ENCODE measurements around the gene TPP1. TPM values are rescaled to one million over a fixed set of nuclear protein-coding genes. Genes with fewer than 3 reads are reported as not detected.

TPP1 gene
- 116 and 121 TPM in 2 replicates for polyA plus RNA-seq (2013)

DNA sequence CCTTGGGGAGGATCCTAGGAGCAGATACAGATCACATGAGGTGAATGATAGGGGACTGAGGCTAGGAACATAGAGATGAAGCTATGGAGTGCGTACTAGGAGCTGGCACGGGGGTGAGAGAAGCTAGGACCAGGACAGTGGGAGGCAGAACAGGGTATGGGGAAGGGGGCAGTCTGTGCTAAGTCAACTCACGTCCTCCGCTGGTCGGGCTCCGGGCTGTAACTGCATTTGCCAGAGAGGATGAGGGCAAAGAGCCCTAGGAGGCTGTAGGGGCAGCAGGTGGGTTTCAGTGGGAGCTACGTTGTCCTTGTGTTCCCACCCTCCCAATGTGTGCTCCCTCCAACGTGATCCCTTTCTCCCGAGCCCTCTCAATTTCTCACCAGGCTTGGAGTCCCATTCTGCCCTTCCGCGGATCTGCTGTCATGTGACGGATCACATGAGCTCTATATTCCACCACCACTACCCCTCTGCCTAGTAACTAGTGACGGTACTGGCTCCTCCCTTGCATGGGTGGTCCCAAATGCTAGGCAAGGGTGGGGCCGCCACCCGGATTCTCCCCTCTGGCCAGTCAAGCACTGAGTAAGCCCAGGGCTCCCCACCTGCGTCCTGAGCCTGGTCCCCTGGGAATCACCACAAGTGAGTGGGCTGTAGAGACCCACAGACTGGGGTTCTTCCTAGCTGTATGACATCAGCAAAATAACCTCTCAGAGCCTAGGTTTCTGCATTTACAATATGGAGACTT lies at the start of gene TPP1:
Gene TPP1, minus strand, starts transcription at position 419 of the 742 bp plus-strand sequence. Its CDS starts 22 bp downstream, at position 397.
- peaks cover 0 to 20% of the 10 kb centered on the region in 2 experiments for H3K36me3 ChIP-seq (ENCODE audit: control insufficient read depth in 1 of 2, insufficient read depth in 2 of 2, low read length in 2 of 2)
- H3K4me2 ChIP-seq (ENCODE audit: low read length), result peak within 1 kb of the TSS; percentile 91
- H3K18ac ChIP-seq (ENCODE audit: low read length), result peak within 1 kb of the TSS; percentile 4
- H3K79me2 ChIP-seq (ENCODE audit: control insufficient read depth, insufficient read depth, low read length, poor library complexity), result peaks cover 3% of the 10 kb centered on the region
- H4K8ac ChIP-seq (ENCODE audit: low read depth, low read length), result peak within 1 kb of the TSS; percentile 68
- H3K27ac ChIP-seq (ENCODE audit: low read depth, low read length), result no peak within 1 kb of the TSS
- H4K91ac ChIP-seq (ENCODE audit: low read depth, low read length), result peak within 1 kb of the TSS; percentile 4
- peaks cover 7% of the 10 kb centered on the region in 2 experiments for H3K4me1 ChIP-seq (ENCODE audit: control insufficient read depth in 1 of 2, insufficient read depth in 2 of 2, low read length in 2 of 2)
- H4K12ac ChIP-seq (ENCODE audit: low read depth, low read length), result peak within 1 kb of the TSS; percentile 56
- WGBS (ENCODE audit: extremely low coverage, insufficient coverage, insufficient read length), result no CpG with 5 or more reads among the region's 16 CpGs
- H2AK5ac ChIP-seq (ENCODE audit: low read length), result peak within 1 kb of the TSS; percentile 6
- H3K23ac ChIP-seq (ENCODE audit: low read length), result no peak within 1 kb of the TSS
- H3K14ac ChIP-seq (ENCODE audit: low read length), result peak within 1 kb of the TSS; percentile 38
- H2BK120ac ChIP-seq (ENCODE audit: insufficient read depth, low read length, poor library complexity), result peak within 1 kb of the TSS; percentile 0
- peak within 1 kb of the TSS; percentile 2 for H2BK5ac ChIP-seq (ENCODE audit: low read depth, low read length, poor library complexity)
- peak within 1 kb of the TSS; percentile 90 for H3K9ac ChIP-seq (ENCODE audit: low read length)
- H2AFZ ChIP-seq (ENCODE audit: insufficient read depth, low read length, poor library complexity), result peak within 1 kb of the TSS; percentile 42
- peak within 1 kb of the TSS; percentile 37 for H3K4ac ChIP-seq (ENCODE audit: low read depth, low read length)
- H3K79me1 ChIP-seq (ENCODE audit: low read length), result peaks cover 5% of the 10 kb centered on the region
- no peaks in the 10 kb centered on the region for H3K27me3 ChIP-seq (ENCODE audit: insufficient read depth, low read length)
- peak; percentile 87 to 93 for DNase-seq
- no peak within 1 kb of the TSS for H2BK12ac ChIP-seq (ENCODE audit: low read length)
- no peaks in the 10 kb centered on the region for H3K9me3 ChIP-seq (ENCODE audit: insufficient read depth, low read depth, low read length)
- peak within 1 kb of the TSS; percentile 79 for H3K4me3 ChIP-seq (ENCODE audit: low read depth, low read length)

DNA sequence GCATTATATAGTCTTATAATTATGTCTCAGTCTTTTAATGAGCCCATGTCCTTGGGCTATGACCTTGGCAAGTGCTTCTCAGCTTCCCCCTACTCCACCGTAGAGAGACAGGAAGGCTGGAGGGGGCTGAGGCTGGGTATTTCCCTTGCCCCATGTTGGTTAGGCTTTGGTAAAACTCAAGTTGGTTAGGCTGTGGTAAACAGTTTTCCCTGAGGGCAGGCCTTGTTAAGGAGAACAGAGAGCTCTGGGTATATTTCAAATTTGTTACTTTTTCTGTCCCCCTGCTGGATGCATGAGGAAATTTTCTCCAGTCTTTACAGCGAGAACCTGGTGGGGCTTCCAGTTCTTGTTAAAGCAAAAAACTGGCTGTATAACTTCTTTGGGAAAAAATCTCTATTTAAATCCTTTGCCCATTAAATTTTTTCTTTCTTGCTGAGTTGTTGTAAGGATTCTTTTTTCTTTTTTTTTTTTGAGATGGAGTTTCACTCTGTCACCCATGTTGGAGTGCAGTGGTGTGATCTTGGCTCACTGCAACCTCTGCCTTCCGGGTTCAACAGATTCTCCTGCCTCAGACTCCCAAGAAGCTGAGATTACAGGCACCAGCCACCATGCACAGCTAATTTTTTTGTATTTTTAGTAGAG lies 48.6 kb upstream of the TPP1 start:
- Histone ChIP-seq H2BK5ac (ENCODE audit: low read depth, low read length, poor library complexity) (no peak overlapping the region), H3K27ac (ENCODE audit: low read depth, low read length) (no peak overlapping the region), H3K27me3 (ENCODE audit: insufficient read depth, low read length) (no peaks in the 10 kb centered on the region), H3K79me2 (ENCODE audit: control insufficient read depth, insufficient read depth, low read length, poor library complexity) (no peaks in the 10 kb centered on the region), H3K9me3 (ENCODE audit: insufficient read depth, low read depth, low read length) (no peaks in the 10 kb centered on the region), H4K8ac (ENCODE audit: low read depth, low read length) (no peak overlapping the region), H3K4me1 (ENCODE audit: control insufficient read depth in 1 of 2, insufficient read depth in 2 of 2, low read length in 2 of 2) (no peaks in the 10 kb centered on the region), H2AFZ (ENCODE audit: insufficient read depth, low read length, poor library complexity) (no peak overlapping the region), H3K79me1 (ENCODE audit: low read length) (no peaks in the 10 kb centered on the region), H4K12ac (ENCODE audit: low read depth, low read length) (no peak overlapping the region), H3K18ac (ENCODE audit: low read length) (no peak overlapping the region), H3K4me2 (ENCODE audit: low read length) (no peak overlapping the region), H3K14ac (ENCODE audit: low read length) (no peak overlapping the region), H3K36me3 (ENCODE audit: control insufficient read depth in 1 of 2, insufficient read depth in 2 of 2, low read length in 2 of 2) (no peaks in the 10 kb centered on the region), H2BK12ac (ENCODE audit: low read length) (no peak overlapping the region), H2BK120ac (ENCODE audit: insufficient read depth, low read length, poor library complexity) (no peak overlapping the region), H3K4me3 (ENCODE audit: low read depth, low read length) (no peak overlapping the region), H2AK5ac (ENCODE audit: low read length) (no peak overlapping the region), H4K91ac (ENCODE audit: low read depth, low read length) (no peak overlapping the region), H3K4ac (ENCODE audit: low read depth, low read length) (no peak overlapping the region), H3K23ac (ENCODE audit: low read length) (no peak overlapping the region), H3K9ac (ENCODE audit: low read length) (no peak overlapping the region)
- WGBS (ENCODE audit: extremely low coverage, insufficient coverage, insufficient read length), result no CpG with 5 or more reads among the region's 3 CpGs
- DNase-seq, result peak; percentile 22 to 74

DNA sequence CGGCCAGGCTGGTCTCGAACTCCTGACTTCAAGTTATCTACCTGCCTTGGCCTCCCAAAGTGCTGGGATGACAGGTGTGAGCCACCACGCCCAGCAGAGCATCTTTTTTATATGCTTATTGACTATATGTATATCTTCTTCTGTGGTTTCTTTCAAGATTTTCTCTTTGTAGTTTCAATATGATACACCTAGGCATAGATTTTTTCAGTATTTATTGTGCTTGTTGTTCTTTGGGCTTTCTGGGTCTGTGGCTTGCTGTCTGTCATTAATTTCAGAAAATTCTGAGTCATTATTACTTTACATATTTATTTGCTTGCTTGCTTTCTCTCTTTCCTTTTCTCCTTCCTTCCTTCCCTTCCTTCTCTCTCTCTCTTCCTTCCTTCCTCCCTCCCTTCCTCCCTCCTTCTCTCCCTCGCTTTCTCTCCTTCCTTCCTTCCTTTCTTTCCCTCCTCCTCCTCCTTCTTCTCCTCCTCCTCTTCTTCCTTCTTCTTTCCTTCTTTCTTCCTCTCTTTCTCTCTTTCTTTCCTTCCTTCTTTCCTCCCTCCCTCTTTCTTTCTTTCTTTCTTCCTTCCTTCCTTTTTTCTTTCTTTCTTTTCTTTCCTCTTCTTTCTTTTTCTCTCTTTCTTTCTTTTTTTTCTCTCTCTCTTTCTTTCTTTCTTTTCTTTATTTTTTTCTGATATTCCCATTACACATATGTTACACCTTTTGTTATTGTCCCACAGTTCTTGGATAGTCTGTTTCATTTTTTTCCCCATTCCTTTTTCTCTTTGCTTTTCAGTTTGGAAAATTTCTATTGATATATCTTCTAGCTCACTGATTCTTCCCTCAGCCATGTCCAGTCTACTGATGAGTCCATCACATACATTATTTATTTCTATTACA lies 47.3 kb upstream of the TPP1 start:
- no peak overlapping the region for H2BK12ac ChIP-seq (ENCODE audit: low read length)
- no peak overlapping the region for H3K23ac ChIP-seq (ENCODE audit: low read length)
- H2BK5ac ChIP-seq (ENCODE audit: low read depth, low read length, poor library complexity), result no peak overlapping the region
- H3K9me3 ChIP-seq (ENCODE audit: insufficient read depth, low read depth, low read length), result no peaks in the 10 kb centered on the region
- H3K4me2 ChIP-seq (ENCODE audit: low read length), result no peak overlapping the region
- no peak overlapping the region for H3K9ac ChIP-seq (ENCODE audit: low read length)
- H3K79me2 ChIP-seq (ENCODE audit: control insufficient read depth, insufficient read depth, low read length, poor library complexity), result no peaks in the 10 kb centered on the region
- no peak overlapping the region for H3K18ac ChIP-seq (ENCODE audit: low read length)
- H3K4me3 ChIP-seq (ENCODE audit: low read depth, low read length), result no peak overlapping the region
- no peak overlapping the region for H4K91ac ChIP-seq (ENCODE audit: low read depth, low read length)
- no peak overlapping the region for H4K12ac ChIP-seq (ENCODE audit: low read depth, low read length)
- WGBS (ENCODE audit: extremely low coverage, insufficient coverage, insufficient read length), result no CpG with 5 or more reads among the region's 4 CpGs
- no peak overlapping the region for H2AK5ac ChIP-seq (ENCODE audit: low read length)
- DNase-seq, result no peak
- H3K4me1 ChIP-seq (ENCODE audit: control insufficient read depth in 1 of 2, insufficient read depth in 2 of 2, low read length in 2 of 2), result no peaks in the 10 kb centered on the region
- H3K4ac ChIP-seq (ENCODE audit: low read depth, low read length), result no peak overlapping the region
- no peaks in the 10 kb centered on the region for H3K27me3 ChIP-seq (ENCODE audit: insufficient read depth, low read length)
- no peak overlapping the region for H2AFZ ChIP-seq (ENCODE audit: insufficient read depth, low read length, poor library complexity)
- no peaks in the 10 kb centered on the region for H3K79me1 ChIP-seq (ENCODE audit: low read length)
- no peak overlapping the region for H4K8ac ChIP-seq (ENCODE audit: low read depth, low read length)
- no peak overlapping the region for H2BK120ac ChIP-seq (ENCODE audit: insufficient read depth, low read length, poor library complexity)
- no peak overlapping the region for H3K27ac ChIP-seq (ENCODE audit: low read depth, low read length)
- no peak overlapping the region for H3K14ac ChIP-seq (ENCODE audit: low read length)
- no peaks in the 10 kb centered on the region for H3K36me3 ChIP-seq (ENCODE audit: control insufficient read depth in 1 of 2, insufficient read depth in 2 of 2, low read length in 2 of 2)

DNA sequence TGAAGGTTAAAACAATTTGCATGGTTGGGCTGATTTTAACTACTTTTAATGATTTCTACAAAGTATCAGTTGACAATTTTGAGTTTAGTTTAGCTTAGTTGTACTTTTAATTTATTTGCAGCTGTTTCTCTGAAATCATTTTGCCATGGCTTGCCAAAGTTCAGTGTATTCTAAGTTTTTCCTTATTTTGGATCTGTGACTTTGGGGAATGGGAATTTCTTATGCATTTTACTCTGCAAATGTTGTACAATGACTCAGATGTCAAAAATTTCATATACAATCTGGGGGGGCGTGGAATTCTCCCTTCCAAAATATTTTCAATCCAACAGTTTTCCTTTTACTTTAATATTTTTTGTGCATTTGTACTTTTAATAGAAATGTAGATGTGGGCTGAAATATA lies 45.3 kb upstream of the TPP1 start:
- no peak overlapping the region for H3K23ac ChIP-seq (ENCODE audit: low read length)
- H3K79me1 ChIP-seq (ENCODE audit: low read length), result no peaks in the 10 kb centered on the region
- H2BK5ac ChIP-seq (ENCODE audit: low read depth, low read length, poor library complexity), result no peak overlapping the region
- H2AK5ac ChIP-seq (ENCODE audit: low read length), result no peak overlapping the region
- no peak overlapping the region for H3K9ac ChIP-seq (ENCODE audit: low read length)
- H4K8ac ChIP-seq (ENCODE audit: low read depth, low read length), result no peak overlapping the region
- H3K27ac ChIP-seq (ENCODE audit: low read depth, low read length), result no peak overlapping the region
- no peak for DNase-seq
- H2AFZ ChIP-seq (ENCODE audit: insufficient read depth, low read length, poor library complexity), result no peak overlapping the region
- H2BK12ac ChIP-seq (ENCODE audit: low read length), result no peak overlapping the region
- no peak overlapping the region for H3K4ac ChIP-seq (ENCODE audit: low read depth, low read length)
- H3K4me3 ChIP-seq (ENCODE audit: low read depth, low read length), result no peak overlapping the region
- no peaks in the 10 kb centered on the region for H3K9me3 ChIP-seq (ENCODE audit: insufficient read depth, low read depth, low read length)
- no peak overlapping the region for H4K12ac ChIP-seq (ENCODE audit: low read depth, low read length)
- no peak overlapping the region for H2BK120ac ChIP-seq (ENCODE audit: insufficient read depth, low read length, poor library complexity)
- H3K14ac ChIP-seq (ENCODE audit: low read length), result no peak overlapping the region
- no peaks in the 10 kb centered on the region for H3K79me2 ChIP-seq (ENCODE audit: control insufficient read depth, insufficient read depth, low read length, poor library complexity)
- no CpG with 5 or more reads among the region's 1 CpG for WGBS (ENCODE audit: extremely low coverage, insufficient coverage, insufficient read length)
- H4K91ac ChIP-seq (ENCODE audit: low read depth, low read length), result no peak overlapping the region
- H3K4me1 ChIP-seq (ENCODE audit: control insufficient read depth in 1 of 2, insufficient read depth in 2 of 2, low read length in 2 of 2), result no peaks in the 10 kb centered on the region
- H3K18ac ChIP-seq (ENCODE audit: low read length), result no peak overlapping the region
- no peak overlapping the region for H3K4me2 ChIP-seq (ENCODE audit: low read length)
- no peaks in the 10 kb centered on the region for H3K36me3 ChIP-seq (ENCODE audit: control insufficient read depth in 1 of 2, insufficient read depth in 2 of 2, low read length in 2 of 2)
- no peaks in the 10 kb centered on the region for H3K27me3 ChIP-seq (ENCODE audit: insufficient read depth, low read length)

Measured in trophoblast cell (in vitro differentiated cells and primary cell).